Neural cell (in vitro differentiated cells): ENCODE data around the gene GALNT12. TPM values are rescaled to one million over a fixed set of nuclear protein-coding genes. Genes with fewer than 3 reads are reported as not detected.

Experiments used
- H2AFZ ChIP-seq: fragments of 200-600, 300-800 bp; sonication (generic), shearing (Covaris generic); 2 replicates; pipeline ENCODE4 v1.6.0; 2014; ENCODE audit warnings: low read depth, mild to moderate bottlenecking, antibody characterized with exemption, low read length, moderate library complexity
- H3F3A ChIP-seq: fragments of 200-600 bp; shearing (Covaris generic); 2 replicates; pipeline ENCODE4 v1.6.1; 2016; ENCODE audit warnings: mild to moderate bottlenecking, moderate library complexity, mixed read lengths, antibody characterized with exemption, low read length; ENCODE audit not compliant: insufficient read depth, poor library complexity, severe bottlenecking
- H3K27ac ChIP-seq: fragments of 200-600, 300-800 bp; sonication (generic), shearing (Covaris generic); 2 replicates; pipeline ENCODE4 v1.5.1; 2014; ENCODE audit warnings: mild to moderate bottlenecking, low read length, moderate library complexity
- H3K27me3 ChIP-seq: fragments of 300-800, 200-600 bp; sonication (generic), shearing (Covaris generic); 2 replicates; pipeline ENCODE4 v1.6.0; 2014; ENCODE audit warnings: mild to moderate bottlenecking, low read depth, low read length, moderate library complexity; ENCODE audit not compliant: insufficient read depth
- H3K36me3 ChIP-seq: fragments of 300-800, 200-600 bp; sonication (generic), shearing (Covaris generic); 2 replicates; pipeline ENCODE4 v1.5.1; 2014; ENCODE audit warnings: mild to moderate bottlenecking, antibody characterized with exemption, low read length, moderate library complexity; ENCODE audit not compliant: insufficient read depth
- H3K4me2 ChIP-seq: fragments of 300-800, 200-600 bp; sonication (generic), shearing (Covaris generic); 2 replicates; pipeline ENCODE4 v1.6.0; 2014; ENCODE audit warnings: mild to moderate bottlenecking, low read length
- H3K4me3 ChIP-seq: fragments of 300-800, 200-600 bp; sonication (generic), shearing (Covaris generic); 2 replicates; pipeline ENCODE4 v1.5.1; 2014; ENCODE audit warnings: mild to moderate bottlenecking, low read length, moderate library complexity
- H3K79me2 ChIP-seq: fragments of 200-600 bp; shearing (Covaris generic); replicated peaks from 2 replicates; pipeline ENCODE4 v1.6.0; 2014; ENCODE audit warnings: mild to moderate bottlenecking, low read length, moderate library complexity; ENCODE audit not compliant: insufficient read depth
- H3K9ac ChIP-seq: fragments of 300-800, 200-600 bp; sonication (generic), shearing (Covaris generic); 2 replicates; pipeline ENCODE4 v1.6.1; 2016; ENCODE audit warnings: mild to moderate bottlenecking, low read length, mixed read lengths
- H3K9me2 ChIP-seq: fragments of 200-600 bp; shearing (Covaris generic); 2 replicates; pipeline ENCODE4 v1.6.1; 2016; ENCODE audit warnings: mild to moderate bottlenecking, low read length, mixed read lengths; ENCODE audit not compliant: insufficient read depth
- H3K9me3 ChIP-seq: fragments of 200-600, 300-800 bp; sonication (generic), shearing (Covaris generic); 2 replicates; pipeline ENCODE4 v1.6.1; 2016; ENCODE audit warnings: mild to moderate bottlenecking, mixed run types, low read length, moderate library complexity, mixed read lengths
- H4K20me1 ChIP-seq: fragments of 200-600 bp; shearing (Covaris generic); 2 replicates; pipeline ENCODE4 v1.6.1; 2016; ENCODE audit warnings: mild to moderate bottlenecking, mixed run types; ENCODE audit not compliant: insufficient read depth
- CTCF ChIP-seq: fragments of 450-650 bp; IDR thresholded peaks from 2 replicates; pipeline ENCODE4 v1.5.1; 2014; ENCODE audit warnings: antibody characterized with exemption, mild to moderate bottlenecking, moderate library complexity; ENCODE audit not compliant: poor library complexity, severe bottlenecking
- EP300 ChIP-seq: fragments of 450-650 bp; conservative IDR thresholded peaks from 2 replicates; pipeline ENCODE4 v1.6.1; 2014; ENCODE audit warnings: antibody characterized with exemption, mild to moderate bottlenecking, moderate library complexity; ENCODE audit not compliant: poor library complexity, severe bottlenecking
- EZH2 ChIP-seq: fragments of 200-600, 300-800 bp; shearing (Covaris generic), sonication (generic); IDR thresholded peaks from 2 replicates; pipeline ENCODE4 v1.6.1; 2014; ENCODE audit warnings: antibody characterized with exemption, low read length, borderline replicate concordance, mild to moderate bottlenecking; ENCODE audit not compliant: insufficient read depth, poor library complexity, severe bottlenecking
- MXI1 ChIP-seq: fragments of 450-650 bp; conservative IDR thresholded peaks from 2 replicates; pipeline ENCODE4 v1.6.1; 2014; ENCODE audit warnings: antibody characterized with exemption, mild to moderate bottlenecking; ENCODE audit not compliant: poor library complexity, severe bottlenecking
- POLR2AphosphoS5 ChIP-seq: IDR thresholded peaks from 2 replicates; pipeline ENCODE4 v1.6.1; 2012
- RAD21 ChIP-seq: fragments of 450-650 bp; conservative IDR thresholded peaks from 2 replicates; pipeline ENCODE4 v1.6.1; 2014; ENCODE audit warnings: antibody characterized with exemption, mild to moderate bottlenecking, moderate library complexity
- SMC3 ChIP-seq: fragments of 450-650 bp; conservative IDR thresholded peaks from 2 replicates; pipeline ENCODE4 v1.6.1; 2014; ENCODE audit warnings: antibody characterized with exemption, mild to moderate bottlenecking, moderate library complexity; ENCODE audit not compliant: poor library complexity
- TAF1 ChIP-seq: IDR thresholded peaks from 2 replicates; pipeline ENCODE4 v1.6.1; 2012; ENCODE audit warnings: low read depth
- polyA plus RNA-seq: library from polyadenylated mRNA; depleted of rRNA; stranded (reverse); fragments of >200 nt; gene quantifications from 2 replicates; pipeline ENCODE4 v1.2.3, GENCODE V29; 2014
- TF ChIP-seq, protein P1 (sequence below): IDR thresholded peaks from 2 replicates; pipeline ENCODE4 v1.6.1; 2012; ENCODE audit warnings: borderline replicate concordance

The GALNT12 gene
- polyA plus RNA-seq, 1 donor from 2014 or later: 8.4 TPM

GRCh38 chr9:98875536-98875935 lies 68.1 kb downstream of the GALNT12 start:
- Histone ChIP-seq H3K27ac (no peak overlapping the region), H3F3A (no peaks in the 10 kb centered on the region), H3K9ac (no peak overlapping the region), H3K4me3 (no peak overlapping the region), H3K27me3 (no peaks in the 10 kb centered on the region), H4K20me1 (no peaks in the 10 kb centered on the region), H3K9me2 (no peaks in the 10 kb centered on the region), H2AFZ (no peak overlapping the region), H3K36me3 (no peaks in the 10 kb centered on the region), H3K79me2 (no peaks in the 10 kb centered on the region), H3K4me2 (no peak overlapping the region), H3K9me3 (no peaks in the 10 kb centered on the region)
- TF ChIP-seq TAF1 (no peak), RAD21 (no peak), SMC3 (no peak), EZH2 (no peak), CTCF (no peak), EP300 (no peak), POLR2AphosphoS5 (no peak), MXI1 (no peak)
- TF ChIP-seq, protein P1, sequence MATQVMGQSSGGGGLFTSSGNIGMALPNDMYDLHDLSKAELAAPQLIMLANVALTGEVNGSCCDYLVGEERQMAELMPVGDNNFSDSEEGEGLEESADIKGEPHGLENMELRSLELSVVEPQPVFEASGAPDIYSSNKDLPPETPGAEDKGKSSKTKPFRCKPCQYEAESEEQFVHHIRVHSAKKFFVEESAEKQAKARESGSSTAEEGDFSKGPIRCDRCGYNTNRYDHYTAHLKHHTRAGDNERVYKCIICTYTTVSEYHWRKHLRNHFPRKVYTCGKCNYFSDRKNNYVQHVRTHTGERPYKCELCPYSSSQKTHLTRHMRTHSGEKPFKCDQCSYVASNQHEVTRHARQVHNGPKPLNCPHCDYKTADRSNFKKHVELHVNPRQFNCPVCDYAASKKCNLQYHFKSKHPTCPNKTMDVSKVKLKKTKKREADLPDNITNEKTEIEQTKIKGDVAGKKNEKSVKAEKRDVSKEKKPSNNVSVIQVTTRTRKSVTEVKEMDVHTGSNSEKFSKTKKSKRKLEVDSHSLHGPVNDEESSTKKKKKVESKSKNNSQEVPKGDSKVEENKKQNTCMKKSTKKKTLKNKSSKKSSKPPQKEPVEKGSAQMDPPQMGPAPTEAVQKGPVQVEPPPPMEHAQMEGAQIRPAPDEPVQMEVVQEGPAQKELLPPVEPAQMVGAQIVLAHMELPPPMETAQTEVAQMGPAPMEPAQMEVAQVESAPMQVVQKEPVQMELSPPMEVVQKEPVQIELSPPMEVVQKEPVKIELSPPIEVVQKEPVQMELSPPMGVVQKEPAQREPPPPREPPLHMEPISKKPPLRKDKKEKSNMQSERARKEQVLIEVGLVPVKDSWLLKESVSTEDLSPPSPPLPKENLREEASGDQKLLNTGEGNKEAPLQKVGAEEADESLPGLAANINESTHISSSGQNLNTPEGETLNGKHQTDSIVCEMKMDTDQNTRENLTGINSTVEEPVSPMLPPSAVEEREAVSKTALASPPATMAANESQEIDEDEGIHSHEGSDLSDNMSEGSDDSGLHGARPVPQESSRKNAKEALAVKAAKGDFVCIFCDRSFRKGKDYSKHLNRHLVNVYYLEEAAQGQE: no peak

GRCh38 chr9:98877311-98877710 lies 69.8 kb downstream of the GALNT12 start:
- H3K27ac ChIP-seq: no peak overlapping the region
- TF ChIP-seq TAF1: no peak
- no peak for TF ChIP-seq CTCF
- TF ChIP-seq, protein P1: no peak
- TF ChIP-seq EZH2: no peak
- TF ChIP-seq MXI1: no peak
- no peak for TF ChIP-seq POLR2AphosphoS5
- no peak for TF ChIP-seq RAD21
- no peak for TF ChIP-seq SMC3
- TF ChIP-seq EP300: no peak
- H3K79me2 ChIP-seq: no peaks in the 10 kb centered on the region
- no peaks in the 10 kb centered on the region for H3K9me2 ChIP-seq
- no peaks in the 10 kb centered on the region for H3F3A ChIP-seq
- H3K36me3 ChIP-seq: no peaks in the 10 kb centered on the region
- H3K4me2 ChIP-seq: no peak overlapping the region
- no peaks in the 10 kb centered on the region for H4K20me1 ChIP-seq
- H2AFZ ChIP-seq: no peak overlapping the region
- H3K4me3 ChIP-seq: no peak overlapping the region
- H3K9ac ChIP-seq: no peak overlapping the region
- no peaks in the 10 kb centered on the region for H3K27me3 ChIP-seq
- H3K9me3 ChIP-seq: no peaks in the 10 kb centered on the region
